Activated T-cell treated with anti-CD3 and anti-CD28 coated beads, Interleukin-2, amount 50 U/mL, for 72 hours (primary cell): Measurements from ENCODE around the gene SSPN. TPM values are rescaled to one million over a fixed set of nuclear protein-coding genes. Genes with fewer than 3 reads are reported as not detected.

Experiments used
- ATAC-seq, 2 donors: fragments of 150-1000 bp; cut with Tn5 transposase; replicated peaks in 1 of 2; 2 replicates each; pipeline ENCODE4 v1.10.0; 2021; ENCODE audit warnings: moderate library complexity in 2 of 2, mild to moderate bottlenecking in 1 of 2
- DNase-seq, 2 donors: peaks; one replicate each; pipeline ENCODE4 v3.0.0; 2021 to 2022; ENCODE audit warnings: mixed read lengths in 1 of 2
- H3K27ac Mint-ChIP-seq: one replicate; pipeline ENCODE4 v1.8.0; 2022; ENCODE audit warnings: mild to moderate bottlenecking, moderate library complexity, mixed read lengths
- H3K27me3 Mint-ChIP-seq: one replicate; pipeline ENCODE4 v1.8.0; 2022; ENCODE audit warnings: low read depth, mixed read lengths
- H3K36me3 Mint-ChIP-seq, 2 donors: one replicate each; pipeline ENCODE4 v1.8.0; 2022; ENCODE audit warnings: mixed read lengths in 2 of 2, mild to moderate bottlenecking in 1 of 2; ENCODE audit not compliant: insufficient read depth in 2 of 2
- H3K4me1 Mint-ChIP-seq: one replicate; pipeline ENCODE4 v1.8.0; 2022; ENCODE audit warnings: low read depth, mixed read lengths
- H3K4me3 Mint-ChIP-seq, 2 donors: one replicate each; pipeline ENCODE4 v1.8.0; 2022; ENCODE audit warnings: mild to moderate bottlenecking in 2 of 2, mixed read lengths in 2 of 2, moderate library complexity in 2 of 2
- H3K9me3 Mint-ChIP-seq, 2 donors: one replicate each; pipeline ENCODE4 v1.8.0; 2022; ENCODE audit warnings: mixed read lengths in 2 of 2
- total RNA-seq, 2 donors: library from RNA; stranded (reverse); gene quantifications; one replicate each; pipeline ENCODE4 v1.2.3, GENCODE V29; 2022

Gene SSPN
- total RNA-seq, 2 donors from 2014 or later, result not detected

- Mint-ChIP-seq H3K9me3 (no peaks in the 10 kb centered on the region), H3K4me1 (peaks cover 42% of the 10 kb centered on the region), H3K36me3 (no peaks in the 10 kb centered on the region), H3K27ac (no peak overlapping the region), H3K27me3 (peaks cover 14% of the 10 kb centered on the region), H3K4me3 (no peak overlapping the region)
- ATAC-seq, result no peak
- no peak for DNase-seq
Observed at GRCh38 chr12:26279091-26279490, 83.7 kb downstream of the SSPN start.

- Mint-ChIP-seq H3K27me3 (peaks cover 14% of the 10 kb centered on the region), H3K4me3 (no peak overlapping the region)
Observed at GRCh38 chr12:26279908-26280307, 84.5 kb downstream of the SSPN start.

GRCh38 chr12:26280869-26281268 lies 85.5 kb downstream of the SSPN start:
- no peak for DNase-seq
- Mint-ChIP-seq H3K36me3 (no peaks in the 10 kb centered on the region), H3K4me1 (peaks cover 24% of the 10 kb centered on the region), H3K27ac (no peak overlapping the region), H3K4me3 (no peak overlapping the region), H3K27me3 (peaks cover 14% of the 10 kb centered on the region), H3K9me3 (no peaks in the 10 kb centered on the region)
- no peak for ATAC-seq

More at GRCh38 chr12:26279908-26280307, 84.5 kb downstream of the SSPN start:
- Mint-ChIP-seq H3K4me1 (peaks cover 34% of the 10 kb centered on the region), H3K9me3 (no peaks in the 10 kb centered on the region), H3K27ac (no peak overlapping the region), H3K36me3 (no peaks in the 10 kb centered on the region)
- DNase-seq (no peak), ATAC-seq (no peak)

- Mint-ChIP-seq H3K9me3 (no peaks in the 10 kb centered on the region), H3K27me3 (peaks cover 14% of the 10 kb centered on the region), H3K27ac (no peak overlapping the region), H3K4me1 (peaks cover 23% of the 10 kb centered on the region), H3K4me3 (no peak overlapping the region), H3K36me3 (no peaks in the 10 kb centered on the region)
- ATAC-seq (no peak), DNase-seq (no peak)
Observed at GRCh38 chr12:26281320-26281719, 85.9 kb downstream of the SSPN start.

GRCh38 chr12:26282339-26282940 lies 87.1 kb downstream of the SSPN start:
- DNase-seq (no peak), ATAC-seq (no peak)
- peaks cover 12% of the 10 kb centered on the region for H3K27me3 Mint-ChIP-seq
- H3K4me3 Mint-ChIP-seq, result no peak overlapping the region
- no peaks in the 10 kb centered on the region for H3K36me3 Mint-ChIP-seq
- peaks cover 21% of the 10 kb centered on the region for H3K4me1 Mint-ChIP-seq
- H3K27ac Mint-ChIP-seq, result no peak overlapping the region
- no peaks in the 10 kb centered on the region for H3K9me3 Mint-ChIP-seq

GRCh38 chr12:26283046-26283445 lies 87.7 kb downstream of the SSPN start:
- DNase-seq (no peak), ATAC-seq (no peak)
- Mint-ChIP-seq H3K9me3 (no peaks in the 10 kb centered on the region), H3K36me3 (no peaks in the 10 kb centered on the region), H3K4me3 (no peak overlapping the region), H3K27ac (no peak overlapping the region), H3K27me3 (peaks cover 9% of the 10 kb centered on the region), H3K4me1 (peaks cover 15% of the 10 kb centered on the region)

- Mint-ChIP-seq H3K4me3 (no peak overlapping the region), H3K36me3 (no peaks in the 10 kb centered on the region), H3K9me3 (no peaks in the 10 kb centered on the region), H3K4me1 (peaks cover 10% of the 10 kb centered on the region), H3K27ac (no peak overlapping the region), H3K27me3 (peaks cover 8% of the 10 kb centered on the region)
- ATAC-seq (peak in 1 of 2 donors; percentile 39), DNase-seq (no peak)
Observed at GRCh38 chr12:26283617-26284016, 88.2 kb downstream of the SSPN start.

- H3K27ac Mint-ChIP-seq, result no peak overlapping the region
- H3K9me3 Mint-ChIP-seq, result no peaks in the 10 kb centered on the region
- H3K4me1 Mint-ChIP-seq, result peaks cover 10% of the 10 kb centered on the region
- ATAC-seq (no peak), DNase-seq (no peak)
- H3K4me3 Mint-ChIP-seq, result no peak overlapping the region
- H3K36me3 Mint-ChIP-seq, result no peaks in the 10 kb centered on the region
- peaks cover 8% of the 10 kb centered on the region for H3K27me3 Mint-ChIP-seq
Observed at GRCh38 chr12:26285401-26285800, 90.0 kb downstream of the SSPN start.

GRCh38 chr12:26286186-26286585 lies 90.8 kb downstream of the SSPN start:
- Mint-ChIP-seq H3K27ac (no peak overlapping the region), H3K9me3 (no peaks in the 10 kb centered on the region), H3K36me3 (no peaks in the 10 kb centered on the region), H3K27me3 (peaks cover 12% of the 10 kb centered on the region), H3K4me1 (peaks cover 15% of the 10 kb centered on the region), H3K4me3 (no peak overlapping the region)
- DNase-seq (no peak), ATAC-seq (no peak)

GRCh38 chr12:26287671-26288381 lies 92.5 kb downstream of the SSPN start:
- ATAC-seq, result no peak
- Mint-ChIP-seq H3K9me3 (no peaks in the 10 kb centered on the region), H3K4me3 (no peak overlapping the region), H3K27ac (no peak overlapping the region), H3K36me3 (no peaks in the 10 kb centered on the region), H3K4me1 (peaks cover 6% of the 10 kb centered on the region), H3K27me3 (peaks cover 12% of the 10 kb centered on the region)
- no peak for DNase-seq

GRCh38 chr12:26290565-26290964 lies 95.2 kb downstream of the SSPN start:
- Mint-ChIP-seq H3K4me1 (peaks cover 5% of the 10 kb centered on the region), H3K27me3 (peaks cover 12% of the 10 kb centered on the region), H3K36me3 (no peaks in the 10 kb centered on the region), H3K9me3 (no peaks in the 10 kb centered on the region), H3K4me3 (no peak overlapping the region), H3K27ac (no peak overlapping the region)
- ATAC-seq (no peak), DNase-seq (no peak)

GRCh38 chr12:26292596-26292995 lies 97.2 kb downstream of the SSPN start:
- no peak overlapping the region for H3K4me3 Mint-ChIP-seq
- H3K9me3 Mint-ChIP-seq, result peaks cover 2% of the 10 kb centered on the region in 2 donors
- no peak overlapping the region for H3K27ac Mint-ChIP-seq
- H3K4me1 Mint-ChIP-seq, result peaks cover 11% of the 10 kb centered on the region
- H3K36me3 Mint-ChIP-seq, result peaks cover 0 to 2% of the 10 kb centered on the region in 2 donors
- DNase-seq (no peak), ATAC-seq (no peak)
- H3K27me3 Mint-ChIP-seq, result peaks cover 19% of the 10 kb centered on the region

- Mint-ChIP-seq H3K36me3 (peaks cover 0 to 2% of the 10 kb centered on the region in 2 donors), H3K27ac (no peak overlapping the region), H3K4me3 (no peak overlapping the region), H3K9me3 (peaks cover 2% of the 10 kb centered on the region in 2 donors), H3K27me3 (peaks cover 20% of the 10 kb centered on the region), H3K4me1 (peaks cover 21% of the 10 kb centered on the region)
- DNase-seq (no peak), ATAC-seq (no peak)
Observed at GRCh38 chr12:26293612-26294011, 98.2 kb downstream of the SSPN start.

GRCh38 chr12:26295001-26295400 lies 99.6 kb downstream of the SSPN start:
- peaks cover 34% of the 10 kb centered on the region for H3K4me1 Mint-ChIP-seq
- no peak for ATAC-seq
- H3K27ac Mint-ChIP-seq, result no peak overlapping the region
- no peak for DNase-seq
- peaks cover 2% of the 10 kb centered on the region in 2 donors for H3K9me3 Mint-ChIP-seq
- peaks cover 16% of the 10 kb centered on the region for H3K27me3 Mint-ChIP-seq
- H3K4me3 Mint-ChIP-seq, result no peak overlapping the region
- H3K36me3 Mint-ChIP-seq, result peaks cover 0 to 2% of the 10 kb centered on the region in 2 donors
